ENCODE data around the gene ADPRHL1. TPM values are rescaled to one million over a fixed set of nuclear protein-coding genes. Genes with fewer than 3 reads are reported as not detected.

ADPRHL1 gene
- total and polyA plus RNA-seq, 2 donors (not counting 3 experiments of a cell fraction or from before 2014, with no cell fraction given) = 0.52 to 0.97 TPM

DNA sequence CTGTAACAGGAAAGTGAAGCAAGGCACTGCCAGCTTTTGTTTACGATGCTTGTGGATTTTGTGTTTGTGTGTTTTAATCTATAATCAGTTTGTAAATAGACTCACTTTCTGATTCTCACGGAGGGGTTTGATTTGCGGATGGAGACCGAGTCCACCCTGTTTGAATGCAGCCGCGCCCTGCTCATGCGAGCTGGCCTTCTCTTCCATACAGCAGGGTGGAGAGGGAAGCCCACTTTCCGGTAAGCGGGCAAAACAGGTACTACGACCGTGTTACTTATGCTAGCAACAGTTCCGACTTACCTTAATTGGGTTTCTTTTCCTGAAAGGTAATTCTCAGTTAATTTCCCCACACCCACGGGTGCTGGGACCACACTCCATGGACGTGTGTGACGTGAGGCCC lies 33.1 kb downstream of the ADPRHL1 start:
- FAIRE-seq (no peak), DNase-seq (ENCODE audit: low read depth, low spot score) (no peak)
- Histone ChIP-seq H2AFZ (ENCODE audit: low read depth, low read length) (no peak overlapping the region), H4K20me1 (replicated peaks; ENCODE audit: control insufficient read depth, extremely low read depth, insufficient read depth, low read length) (no peaks in the 10 kb centered on the region), H3K79me2 (ENCODE audit: control insufficient read depth, insufficient read depth, low read length) (no peaks in the 10 kb centered on the region), H3K4me3 (replicated peaks in 1 of 3; ENCODE audit: insufficient read depth in 1 of 3, low read depth in 1 of 3, low read length in 3 of 3) (no peak overlapping the region), H3K27me3 (ENCODE audit: control insufficient read depth in 2 of 2, insufficient read depth in 2 of 2, low read length in 2 of 2) (no peaks in the 10 kb centered on the region), H3K4me2 (ENCODE audit: insufficient read depth, low read length) (no peak overlapping the region), H3K9me1 (replicated peaks; ENCODE audit: control insufficient read depth, extremely low read depth, insufficient read depth, low read length) (no peaks in the 10 kb centered on the region), H3K9ac (replicated peaks; ENCODE audit: extremely low read depth, insufficient read depth, low read length) (no peak overlapping the region), H3K27ac (ENCODE audit: insufficient read depth, low read depth, low read length) (no peak overlapping the region), H3K9me3 (replicated peaks; ENCODE audit: control insufficient read depth, insufficient read depth, low read length) (no peaks in the 10 kb centered on the region), H3K36me3 (ENCODE audit: control insufficient read depth in 2 of 2, extremely low read depth in 1 of 2, insufficient read depth in 2 of 2, low read length in 2 of 2) (no peaks in the 10 kb centered on the region), H3K4me1 (ENCODE audit: control insufficient read depth, extremely low read depth, insufficient read depth, low read length) (no peaks in the 10 kb centered on the region)
- ChIA-PET CTCF (no interaction called here), POLR2A (no interaction called here)
- intact Hi-C loops (cut with micrococcal nuclease) (no loop called here), dilution Hi-C loops (cut with MboI; ENCODE audit: extremely low pct_ligation_motif_present, low sequenced_read_pairs) (no loop called here)
- no TSS peak for BruUV-seq (replicated peaks)
- TF ChIP-seq MAX (IDR thresholded peaks at IDR 0.05; ENCODE audit: insufficient read depth, insufficient read length) = no peak
- TF ChIP-seq JUN (IDR thresholded peaks at IDR 0.05; ENCODE audit: borderline replicate concordance, insufficient read depth, insufficient read length, low read depth) = no peak
- no peak for TF ChIP-seq MYC (IDR thresholded peaks at IDR 0.05; ENCODE audit: low read depth, low read length)
- no peak for TF ChIP-seq POLR2A (IDR thresholded peaks at IDR 0.05; ENCODE audit: low read depth, low read length)
- TF ChIP-seq POLR2AphosphoS5 (IDR thresholded peaks at IDR 0.05; ENCODE audit: insufficient read depth, low read depth, low read length) = no peak
- TF ChIP-seq FOS (IDR thresholded peaks at IDR 0.05; ENCODE audit: borderline replicate concordance, insufficient read depth, low read length) = no peak
- no peak for TF ChIP-seq EZH2 (IDR thresholded peaks at IDR 0.05; ENCODE audit: borderline replicate concordance, low read depth, low read length, severe bottlenecking)
- TF ChIP-seq, protein P1, sequence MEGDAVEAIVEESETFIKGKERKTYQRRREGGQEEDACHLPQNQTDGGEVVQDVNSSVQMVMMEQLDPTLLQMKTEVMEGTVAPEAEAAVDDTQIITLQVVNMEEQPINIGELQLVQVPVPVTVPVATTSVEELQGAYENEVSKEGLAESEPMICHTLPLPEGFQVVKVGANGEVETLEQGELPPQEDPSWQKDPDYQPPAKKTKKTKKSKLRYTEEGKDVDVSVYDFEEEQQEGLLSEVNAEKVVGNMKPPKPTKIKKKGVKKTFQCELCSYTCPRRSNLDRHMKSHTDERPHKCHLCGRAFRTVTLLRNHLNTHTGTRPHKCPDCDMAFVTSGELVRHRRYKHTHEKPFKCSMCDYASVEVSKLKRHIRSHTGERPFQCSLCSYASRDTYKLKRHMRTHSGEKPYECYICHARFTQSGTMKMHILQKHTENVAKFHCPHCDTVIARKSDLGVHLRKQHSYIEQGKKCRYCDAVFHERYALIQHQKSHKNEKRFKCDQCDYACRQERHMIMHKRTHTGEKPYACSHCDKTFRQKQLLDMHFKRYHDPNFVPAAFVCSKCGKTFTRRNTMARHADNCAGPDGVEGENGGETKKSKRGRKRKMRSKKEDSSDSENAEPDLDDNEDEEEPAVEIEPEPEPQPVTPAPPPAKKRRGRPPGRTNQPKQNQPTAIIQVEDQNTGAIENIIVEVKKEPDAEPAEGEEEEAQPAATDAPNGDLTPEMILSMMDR (IDR thresholded peaks at IDR 0.05; ENCODE audit: extremely low read depth in 1 of 2, insufficient read depth in 1 of 2, low read depth in 1 of 2, low read length in 2 of 2) = no peak
- TF ChIP-seq GATA2 (IDR thresholded peaks at IDR 0.05; ENCODE audit: insufficient read depth, insufficient read length, low read depth, low read length) = no peak

All from endothelial cell of umbilical vein (primary cell).